ENCODE measurements around the gene DDX4. TPM values are rescaled to one million over a fixed set of nuclear protein-coding genes. Genes with fewer than 3 reads are reported as not detected.

The DDX4 gene
- total RNA-seq, 1 experiment from 2014 or later = not detected

GRCh38 chr5:55702598-55703345 lies 35.1 kb upstream of the DDX4 start:
- Histone ChIP-seq H3K27ac (ENCODE audit: low read depth, low read length, poor library complexity, severe bottlenecking) (no peak overlapping the region), H3K36me3 (ENCODE audit: insufficient read depth, low read length, poor library complexity, severe bottlenecking) (no peaks in the 10 kb centered on the region), H3K4me1 (ENCODE audit: insufficient read depth, low read length, poor library complexity, severe bottlenecking) (no peaks in the 10 kb centered on the region), H3K9me3 (ENCODE audit: low read depth, low read length, poor library complexity, severe bottlenecking) (no peaks in the 10 kb centered on the region), H3K4me3 (ENCODE audit: low read depth, low read length, poor library complexity, severe bottlenecking) (no peak overlapping the region), H3K27me3 (replicated peaks; ENCODE audit: insufficient read depth, low read depth, low read length, poor library complexity) (no peaks in the 10 kb centered on the region)
- DNase-seq (ENCODE audit: low spot score) = no peak
- ChIA-PET POLR2A (ENCODE audit: low non-redundant PET) (no interaction called here), CTCF (no interaction called here)
- intact Hi-C loops (cut with micrococcal nuclease; ENCODE audit: unreplicated experiment) = no loop called here
- TF ChIP-seq CTCF (conservative IDR thresholded peaks at IDR 0.05; ENCODE audit: low read depth, low read length) (no peak), EZH2 (IDR thresholded peaks at IDR 0.05; ENCODE audit: borderline replicate concordance, low read depth, low read length, poor library complexity, severe bottlenecking) (no peak)
- no TSS peak for BruUV-seq (replicated peaks)

GRCh38 chr5:55706230-55706629 lies 31.6 kb upstream of the DDX4 start:
- ChIA-PET CTCF (no interaction called here), POLR2A (ENCODE audit: low non-redundant PET) (no interaction called here)
- Histone ChIP-seq H3K36me3 (ENCODE audit: insufficient read depth, low read length, poor library complexity, severe bottlenecking) (no peaks in the 10 kb centered on the region), H3K27me3 (replicated peaks; ENCODE audit: insufficient read depth, low read depth, low read length, poor library complexity) (no peaks in the 10 kb centered on the region), H3K9me3 (ENCODE audit: low read depth, low read length, poor library complexity, severe bottlenecking) (no peaks in the 10 kb centered on the region), H3K27ac (ENCODE audit: low read depth, low read length, poor library complexity, severe bottlenecking) (no peak overlapping the region), H3K4me3 (ENCODE audit: low read depth, low read length, poor library complexity, severe bottlenecking) (no peak overlapping the region), H3K4me1 (ENCODE audit: insufficient read depth, low read length, poor library complexity, severe bottlenecking) (no peaks in the 10 kb centered on the region)
- TF ChIP-seq EZH2 (IDR thresholded peaks at IDR 0.05; ENCODE audit: borderline replicate concordance, low read depth, low read length, poor library complexity, severe bottlenecking) = no peak
- no peak for TF ChIP-seq CTCF (conservative IDR thresholded peaks at IDR 0.05; ENCODE audit: low read depth, low read length)
- intact Hi-C loops (cut with micrococcal nuclease; ENCODE audit: unreplicated experiment) = no loop called here
- no TSS peak for BruUV-seq (replicated peaks)
- no peak for DNase-seq (ENCODE audit: low spot score)

DNA sequence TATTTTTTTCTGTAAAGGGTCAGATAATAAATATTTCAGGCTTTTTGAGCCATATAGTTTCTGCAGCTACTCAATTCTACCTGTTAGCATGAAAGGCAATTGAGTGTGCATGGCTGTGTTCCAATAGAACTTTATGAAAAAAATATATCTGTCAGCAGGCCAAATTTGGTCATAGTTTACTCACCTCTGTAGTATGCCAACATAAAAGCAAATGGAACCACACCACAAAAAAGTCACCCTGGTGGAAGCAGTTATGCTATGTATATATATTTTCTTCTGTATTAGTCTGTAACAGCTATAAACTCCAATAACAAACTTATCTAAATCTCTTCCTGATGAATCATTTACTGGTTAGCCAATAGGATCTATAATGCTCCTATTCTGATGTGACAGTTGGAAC lies 29.1 kb upstream of the DDX4 start:
- Histone ChIP-seq H3K27me3 (replicated peaks; ENCODE audit: insufficient read depth, low read depth, low read length, poor library complexity) (no peaks in the 10 kb centered on the region), H3K27ac (ENCODE audit: low read depth, low read length, poor library complexity, severe bottlenecking) (no peak overlapping the region), H3K36me3 (ENCODE audit: insufficient read depth, low read length, poor library complexity, severe bottlenecking) (no peaks in the 10 kb centered on the region), H3K4me1 (ENCODE audit: insufficient read depth, low read length, poor library complexity, severe bottlenecking) (no peaks in the 10 kb centered on the region), H3K4me3 (ENCODE audit: low read depth, low read length, poor library complexity, severe bottlenecking) (no peak overlapping the region), H3K9me3 (ENCODE audit: low read depth, low read length, poor library complexity, severe bottlenecking) (no peaks in the 10 kb centered on the region)
- POLR2A ChIA-PET (ENCODE audit: low non-redundant PET) = no interaction called here
- CTCF ChIA-PET = no interaction called here
- TF ChIP-seq EZH2 (IDR thresholded peaks at IDR 0.05; ENCODE audit: borderline replicate concordance, low read depth, low read length, poor library complexity, severe bottlenecking) (no peak), CTCF (conservative IDR thresholded peaks at IDR 0.05; ENCODE audit: low read depth, low read length) (no peak)
- intact Hi-C loops (cut with micrococcal nuclease; ENCODE audit: unreplicated experiment) = no loop called here
- DNase-seq (ENCODE audit: low spot score) = no peak
- TSS peak; percentile 30 for BruUV-seq (replicated peaks)

All from A673 (cell line).